ENCODE measurements around the gene CRY2.

- TF ChIP-seq CTCF (IDR thresholded peaks at IDR 0.05) (no peak), POLR2A (IDR thresholded peaks at IDR 0.05) (no peak), EP300 (IDR thresholded peaks at IDR 0.05) (no peak)
Observed at GRCh38 chr11:45860348-45860747, 13.1 kb downstream of the CRY2 start.
